HG02759 (cell line): ENCODE results near the gene ACVR1B.

Experiments
- ATAC-seq: cut with Tn5 transposase; IDR thresholded peaks from one replicate; pipeline ENCODE4 v1.9.1; 2021; ENCODE audit warnings: mild to moderate bottlenecking, moderate library complexity; ENCODE audit not compliant: unreplicated experiment

The ACVR1B gene

DNA sequence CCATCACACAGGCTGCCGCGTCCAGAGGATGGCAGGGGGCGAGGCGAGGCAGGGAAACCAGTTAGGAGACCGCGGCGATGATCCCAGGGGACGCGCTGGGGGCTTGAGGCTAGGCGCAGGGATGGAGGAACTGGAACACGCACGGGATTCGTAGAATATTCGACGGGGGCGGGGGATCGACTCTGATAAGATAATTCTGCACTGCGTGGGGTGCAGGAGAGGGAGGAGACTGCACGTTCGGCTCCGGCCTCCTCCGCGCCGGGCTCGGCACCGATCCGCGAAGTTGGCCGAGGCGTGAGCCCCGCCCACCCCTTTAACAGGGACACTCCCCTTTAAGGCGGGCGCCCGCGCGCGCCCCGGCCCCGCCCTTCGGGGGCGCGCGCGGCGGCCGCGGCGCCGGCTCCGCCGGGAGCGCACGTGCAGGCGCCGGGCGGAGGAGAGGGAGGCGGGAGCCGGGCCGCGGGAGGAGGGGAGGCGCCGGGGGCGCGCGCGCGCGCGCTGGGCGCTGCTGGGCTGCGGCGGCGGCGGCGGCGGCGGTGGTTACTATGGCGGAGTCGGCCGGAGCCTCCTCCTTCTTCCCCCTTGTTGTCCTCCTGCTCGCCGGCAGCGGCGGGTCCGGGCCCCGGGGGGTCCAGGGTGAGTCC lies at the start of gene ACVR1B:
Gene ACVR1B, plus strand, starts transcription at position 501 of the 644 bp plus-strand sequence. Its CDS starts 45 bp downstream, at position 546.
- peak; percentile 92 for ATAC-seq

GRCh38 chr12:51901881-51902280 lies 49.6 kb upstream of the ACVR1B start:
- ATAC-seq, result no peak

DNA sequence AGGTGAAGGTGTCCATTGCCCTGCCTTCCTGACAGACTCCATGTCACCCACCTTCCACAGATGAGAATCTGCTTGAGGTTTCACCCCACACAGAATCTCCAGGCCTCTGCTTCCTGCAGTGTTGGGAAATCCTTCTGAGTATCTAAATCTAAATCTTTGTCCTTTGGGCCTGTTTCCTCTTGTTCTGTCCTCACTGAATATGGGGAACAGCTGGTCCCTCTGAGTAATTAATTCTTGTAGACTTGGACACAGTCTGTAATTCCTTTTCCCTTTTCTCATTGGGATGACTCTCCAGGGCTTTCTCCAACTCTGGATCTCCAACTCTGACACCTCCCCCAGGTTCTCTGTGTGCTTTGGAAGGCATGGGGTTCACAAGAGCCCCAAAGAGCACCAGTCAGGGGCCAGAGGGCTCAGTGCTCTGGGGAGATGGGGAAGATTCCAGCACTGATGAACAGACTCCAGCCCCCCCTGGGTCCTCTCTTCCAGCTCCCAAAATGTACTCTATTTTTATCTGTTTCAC lies 46.5 kb upstream of the ACVR1B start:
- ATAC-seq, result no peak

GRCh38 chr12:51905471-51906429 lies 45.7 kb upstream of the ACVR1B start:
- no peak for ATAC-seq

DNA sequence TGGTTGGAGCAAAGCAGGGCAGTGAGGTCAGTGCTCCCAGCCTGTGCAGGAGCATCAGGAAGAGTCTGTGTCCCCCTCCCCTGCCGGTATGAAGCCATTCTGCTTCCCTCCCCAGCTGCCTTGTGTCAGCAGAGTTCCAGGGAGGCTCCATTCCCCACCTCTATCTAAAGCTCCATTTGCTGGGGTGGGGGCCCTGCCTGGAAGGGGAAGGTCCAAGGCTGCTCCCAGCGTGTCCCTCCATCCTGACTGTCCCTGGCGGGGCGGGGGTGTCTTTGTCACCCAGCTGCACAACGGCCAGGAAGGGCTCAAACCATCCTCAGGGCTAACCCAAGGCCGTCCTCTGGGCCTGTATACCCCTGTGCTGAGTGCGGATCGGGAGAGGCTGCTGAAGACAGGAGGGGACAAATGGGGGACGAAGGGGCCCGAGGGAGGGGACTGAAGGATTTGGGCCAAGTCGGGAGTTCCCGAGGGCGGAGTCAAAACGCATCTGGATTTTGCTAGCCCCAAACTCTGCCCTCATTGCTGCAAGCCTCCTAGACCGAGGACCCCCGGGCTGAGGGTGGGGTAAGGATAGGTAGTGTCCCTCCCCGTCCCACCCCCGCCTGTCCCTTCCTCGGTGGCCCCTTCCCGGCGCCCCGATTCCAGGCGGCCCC lies 44.9 kb upstream of the ACVR1B start:
- ATAC-seq, result no peak

- ATAC-seq, result no peak
Measured at GRCh38 chr12:51907083-51907855, 44.2 kb upstream of the ACVR1B start, which contains the start of gene ACVRL1. ACVRL1 (plus strand) TSS chr12:51907504; CDS start chr12:51912475, 4,971 bp downstream.

GRCh38 chr12:51907856-51908425 lies 43.6 kb upstream of the ACVR1B start:
- ATAC-seq, result no peak

DNA sequence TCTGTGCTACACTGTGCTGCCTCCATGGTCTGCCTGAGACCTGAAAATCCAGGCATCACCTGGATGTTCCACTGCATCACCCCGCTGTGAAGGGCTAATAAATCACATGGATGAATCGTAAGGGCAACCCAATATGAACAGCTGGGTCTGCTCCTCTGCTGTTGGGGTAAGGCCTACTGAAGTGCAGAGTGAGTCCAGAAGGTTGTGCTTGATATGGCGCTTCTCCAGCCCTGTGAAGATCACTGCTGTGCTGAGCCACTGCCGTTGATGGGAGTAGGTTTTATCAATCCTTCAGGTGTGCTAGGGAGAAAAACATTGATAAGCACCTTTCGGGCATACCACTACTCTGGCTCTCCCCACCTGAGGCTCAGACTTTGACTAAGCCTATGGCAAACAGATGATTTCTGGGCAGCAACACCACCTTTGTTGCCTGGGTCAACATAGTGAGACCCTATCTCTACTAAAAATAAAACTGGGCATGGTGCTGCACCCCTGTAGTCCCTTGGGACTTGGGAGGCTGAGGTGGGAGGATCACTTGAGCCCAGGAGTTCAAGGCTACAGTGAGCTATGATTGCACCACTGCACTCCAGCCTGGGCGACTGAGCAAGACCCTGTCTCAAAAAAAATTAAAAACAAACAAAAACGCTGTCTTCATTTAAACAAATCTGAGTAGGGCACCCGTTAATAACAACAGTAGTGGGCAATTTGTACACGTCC lies 42.5 kb upstream of the ACVR1B start:
- ATAC-seq, result no peak

- no peak for ATAC-seq
Measured at GRCh38 chr12:51910168-51910567, 41.3 kb upstream of the ACVR1B start.

- no peak for ATAC-seq
Measured at GRCh38 chr12:51910691-51911090, 40.8 kb upstream of the ACVR1B start.

GRCh38 chr12:51911307-51911706 lies 40.2 kb upstream of the ACVR1B start:
- ATAC-seq, result no peak

- no peak for ATAC-seq
Measured at GRCh38 chr12:51911788-51912711, 39.4 kb upstream of the ACVR1B start.

DNA sequence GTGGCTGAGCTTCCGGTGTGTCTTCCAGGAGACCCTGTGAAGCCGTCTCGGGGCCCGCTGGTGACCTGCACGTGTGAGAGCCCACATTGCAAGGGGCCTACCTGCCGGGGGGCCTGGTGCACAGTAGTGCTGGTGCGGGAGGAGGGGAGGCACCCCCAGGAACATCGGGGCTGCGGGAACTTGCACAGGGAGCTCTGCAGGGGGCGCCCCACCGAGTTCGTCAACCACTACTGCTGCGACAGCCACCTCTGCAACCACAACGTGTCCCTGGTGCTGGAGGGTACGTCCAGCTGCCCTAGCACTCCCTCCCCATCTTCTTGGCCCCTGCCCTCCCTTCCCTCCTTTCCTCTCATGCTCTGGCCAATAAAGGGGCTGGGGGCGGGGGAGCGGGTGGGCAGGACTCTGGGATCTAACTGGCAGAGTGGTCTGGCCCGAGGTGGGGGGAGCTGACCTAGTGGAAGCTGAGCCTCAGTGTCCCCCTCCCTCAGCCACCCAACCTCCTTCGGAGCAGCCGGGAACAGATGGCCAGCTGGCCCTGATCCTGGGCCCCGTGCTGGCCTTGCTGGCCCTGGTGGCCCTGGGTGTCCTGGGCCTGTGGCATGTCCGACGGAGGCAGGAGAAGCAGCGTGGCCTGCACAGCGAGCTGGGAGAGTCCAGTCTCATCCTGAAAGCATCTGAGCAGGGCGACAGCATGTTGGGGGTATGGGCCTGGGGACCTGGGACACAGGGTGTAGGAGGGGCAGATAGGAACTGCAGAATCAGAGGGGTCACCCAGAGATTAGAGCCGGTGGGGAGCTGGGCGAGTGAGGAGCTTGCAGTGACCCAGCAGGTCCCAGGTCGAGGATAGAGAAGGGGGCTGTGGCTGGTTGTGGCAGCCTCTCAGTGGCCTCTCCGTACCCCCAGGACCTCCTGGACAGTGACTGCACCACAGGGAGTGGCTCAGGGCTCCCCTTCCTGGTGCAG lies 38.1 kb upstream of the ACVR1B start:
- ATAC-seq, result no peak

GRCh38 chr12:51914034-51914923 lies 37.2 kb upstream of the ACVR1B start:
- no peak for ATAC-seq

- ATAC-seq, result no peak
Measured at GRCh38 chr12:51915003-51915625, 36.4 kb upstream of the ACVR1B start.

- no peak for ATAC-seq
Measured at GRCh38 chr12:51915951-51916350, 35.5 kb upstream of the ACVR1B start.
